OCI-LY7 (cell line): ENCODE measurements around the gene DGKB. TPM values are rescaled to one million over a fixed set of nuclear protein-coding genes. Genes with fewer than 3 reads are reported as not detected.

Experiments used
- BruUV-seq: library from RNA; stranded (reverse); fragments of 400-500 nt; replicated peaks from 2 replicates; lab custom pipeline; 2021; lab: Mats Ljungman, UMichigan
- CTCF ChIA-PET: fragments of 300-600 bp; sonication (Branson Sonifier 250); formaldehyde crosslinking; loops from one replicate; lab custom pipeline; 2022; ENCODE audit warnings: antibody characterized with exemption; ENCODE audit not compliant: unreplicated experiment; lab: Charles Lee
- POLR2A ChIA-PET: fragments of 300-600 bp; sonication (Branson Sonifier 250); formaldehyde crosslinking; loops from one replicate; lab custom pipeline; 2022; ENCODE audit warnings: antibody characterized with exemption; lab: Charles Lee
- DNase-seq: peaks from one replicate; pipeline ENCODE4 v3.0.0-alpha.2; 2015; ENCODE audit warnings: low spot score
- H2AFZ ChIP-seq: fragments of 200-600 bp; sonication (generic), shearing (Covaris generic); 2 replicates; pipeline ENCODE4 v1.6.1; 2014; ENCODE audit warnings: mild to moderate bottlenecking, antibody characterized with exemption, low read length, moderate library complexity
- H3K27ac ChIP-seq: fragments of 200-600 bp; sonication (generic); 2 replicates; pipeline ENCODE4 v1.5.1; 2014; ENCODE audit warnings: mixed run types, low read depth, mild to moderate bottlenecking, moderate library complexity, low read length, inconsistent platforms; ENCODE audit not compliant: poor library complexity, severe bottlenecking
- H3K36me3 ChIP-seq: fragments of 200-600 bp; sonication (generic); 2 replicates; pipeline ENCODE4 v1.6.1; 2014; ENCODE audit warnings: mild to moderate bottlenecking, antibody characterized with exemption, low read length, moderate library complexity, mixed read lengths; ENCODE audit not compliant: insufficient read depth
- H3K4me1 ChIP-seq: fragments of 200-600 bp; sonication (generic); 2 replicates; pipeline ENCODE4 v1.5.1; 2014; ENCODE audit warnings: mild to moderate bottlenecking, low read length; ENCODE audit not compliant: insufficient read depth, poor library complexity, severe bottlenecking
- H3K4me2 ChIP-seq: fragments of 200-600 bp; sonication (generic); 2 replicates; pipeline ENCODE4 v1.6.1; 2014; ENCODE audit warnings: mild to moderate bottlenecking, low read length
- H3K4me3 ChIP-seq: fragments of 200-600 bp; sonication (generic); 2 replicates; pipeline ENCODE4 v1.5.1; 2014; ENCODE audit warnings: mild to moderate bottlenecking, low read depth, low read length; ENCODE audit not compliant: poor library complexity, severe bottlenecking
- H3K79me2 ChIP-seq: fragments of 200-600 bp; sonication (generic); 2 replicates; pipeline ENCODE4 v1.6.1; 2016; ENCODE audit warnings: low read depth, mild to moderate bottlenecking, low read length, moderate library complexity, mixed read lengths; ENCODE audit not compliant: insufficient read depth
- H3K9me2 ChIP-seq: fragments of 200-600 bp; sonication (generic); 2 replicates; pipeline ENCODE4 v1.6.1; 2016; ENCODE audit warnings: mild to moderate bottlenecking, low read length, mixed read lengths; ENCODE audit not compliant: insufficient read depth
- H3K9me3 ChIP-seq: fragments of 200-600 bp; sonication (generic); 2 replicates; pipeline ENCODE4 v1.6.1; 2014; ENCODE audit warnings: mild to moderate bottlenecking, mixed run types, low read length, mixed read lengths
- H4K20me1 ChIP-seq: fragments of 200-600 bp; sonication (generic); 2 replicates; pipeline ENCODE4 v1.6.1; 2014; ENCODE audit warnings: mild to moderate bottlenecking, antibody characterized with exemption, low read length, moderate library complexity, mixed read lengths; ENCODE audit not compliant: insufficient read depth
- CTCF ChIP-seq: fragments of 200-600 bp; sonication (generic); conservative IDR thresholded peaks from 2 replicates; pipeline ENCODE4 v1.5.1; 2014; ENCODE audit warnings: mild to moderate bottlenecking, antibody characterized with exemption, low read length, moderate library complexity, mixed read lengths
- EZH2phosphoT487 ChIP-seq: fragments of 200-600 bp; sonication (generic); IDR thresholded peaks from 2 replicates; pipeline ENCODE4 v1.6.1; 2018; ENCODE audit warnings: low read depth, borderline replicate concordance, mild to moderate bottlenecking, mixed run types, antibody characterized with exemption, low read length, moderate library complexity, mixed read lengths
- intact Hi-C: fragments of 100-400 bp; cut with micrococcal nuclease; formaldehyde crosslinking; loops from one replicate; pipeline ENCODE4 v1.10.0; 2022; ENCODE audit not compliant: unreplicated experiment
- total RNA-seq, 2 experiments: library from RNA; depleted of rRNA in 1 of 2; stranded (reverse); fragments of >200 nt in 1 of 2; shearing (Covaris generic) in 1 of 2; gene quantifications; 2 replicates each; pipeline ENCODE4 v1.2.3, GENCODE V29; 2014 to 2022

The DGKB gene
- total RNA-seq, 2 experiments from 2014 or later: not detected

- Histone ChIP-seq H3K79me2 (no peaks in the 10 kb centered on the region), H4K20me1 (no peaks in the 10 kb centered on the region), H3K4me2 (no peak overlapping the region), H3K4me1 (no peaks in the 10 kb centered on the region), H3K9me2 (no peaks in the 10 kb centered on the region), H3K27ac (no peak overlapping the region), H3K9me3 (no peaks in the 10 kb centered on the region), H3K36me3 (no peaks in the 10 kb centered on the region), H3K4me3 (no peak overlapping the region), H2AFZ (no peak overlapping the region)
- no peak for DNase-seq
- BruUV-seq: no TSS peak
- POLR2A ChIA-PET: no interaction called here
- CTCF ChIA-PET: no interaction called here
- TF ChIP-seq CTCF: no peak
- TF ChIP-seq EZH2phosphoT487: no peak
- intact Hi-C loops: no loop called here
Observed at GRCh38 chr7:14637968-14638367, 264.6 kb downstream of the DGKB start.

GRCh38 chr7:14635955-14636354 is 266.6 kb downstream of the DGKB start:
- no peaks in the 10 kb centered on the region for H3K36me3 ChIP-seq
- H3K9me2 ChIP-seq: no peaks in the 10 kb centered on the region
- H3K4me3 ChIP-seq: no peak overlapping the region
- ChIA-PET POLR2A (no interaction called here), CTCF (no interaction called here)
- H4K20me1 ChIP-seq: no peaks in the 10 kb centered on the region
- TF ChIP-seq CTCF: no peak
- no peak for TF ChIP-seq EZH2phosphoT487
- no peak for DNase-seq
- H3K79me2 ChIP-seq: no peaks in the 10 kb centered on the region
- H2AFZ ChIP-seq: no peak overlapping the region
- no peaks in the 10 kb centered on the region for H3K9me3 ChIP-seq
- no peak overlapping the region for H3K27ac ChIP-seq
- no peak overlapping the region for H3K4me2 ChIP-seq
- H3K4me1 ChIP-seq: no peaks in the 10 kb centered on the region
- intact Hi-C loops: no loop called here
- BruUV-seq: no TSS peak

- no peak overlapping the region for H3K4me3 ChIP-seq
- no peak overlapping the region for H2AFZ ChIP-seq
- BruUV-seq: no TSS peak
- ChIA-PET CTCF (no interaction called here), POLR2A (no interaction called here)
- H3K27ac ChIP-seq: no peak overlapping the region
- H3K4me2 ChIP-seq: no peak overlapping the region
- H3K36me3 ChIP-seq: no peaks in the 10 kb centered on the region
- H3K9me3 ChIP-seq: no peaks in the 10 kb centered on the region
- no peaks in the 10 kb centered on the region for H4K20me1 ChIP-seq
- intact Hi-C loops: no loop called here
- no peaks in the 10 kb centered on the region for H3K9me2 ChIP-seq
- TF ChIP-seq CTCF: no peak
- TF ChIP-seq EZH2phosphoT487: no peak
- H3K79me2 ChIP-seq: no peaks in the 10 kb centered on the region
- no peaks in the 10 kb centered on the region for H3K4me1 ChIP-seq
- no peak for DNase-seq
Observed at GRCh38 chr7:14630048-14630447, 272.5 kb downstream of the DGKB start.
